HepG2 (cell line): ENCODE measurements around the gene ZNF155. TPM values are rescaled to one million over a fixed set of nuclear protein-coding genes. Genes with fewer than 3 reads are reported as not detected.
A peak's percentile ranks its signal among the peaks of the same experiment; 100 is the strongest.

Experiments used
- ARID4A ChIP-seq: sonication (generic); formaldehyde crosslinking; IDR thresholded peaks from 2 replicates; pipeline ENCODE4 v1.5.0; 2020; ENCODE audit warnings: mild to moderate bottlenecking, missing genetic modification reagents, borderline replicate concordance
- ATF4 ChIP-seq, 2 experiments: fragments of 450-650 bp in 1 of 2; sonication (generic) in 1 of 2; formaldehyde crosslinking; IDR thresholded peaks; 2 replicates each; pipeline versions ENCODE4 v1.5.0 to v1.8.0; 2020 to 2022; ENCODE audit warnings: mild to moderate bottlenecking in 1 of 2, missing genetic modification reagents in 1 of 2
- ATF5 ChIP-seq: sonication (generic); formaldehyde crosslinking; IDR thresholded peaks from 2 replicates; pipeline ENCODE4 v1.4.0; 2020; ENCODE audit warnings: mild to moderate bottlenecking, low read depth, missing genetic modification reagents
- GRHL1 ChIP-seq: sonication (generic); formaldehyde crosslinking; conservative IDR thresholded peaks from 2 replicates; pipeline ENCODE4 v1.8.0; 2022; ENCODE audit warnings: missing genetic modification reagents
- TBX2 ChIP-seq: sonication (generic); formaldehyde crosslinking; IDR thresholded peaks from 2 replicates; pipeline ENCODE4 v1.5.0; 2020; ENCODE audit warnings: missing genetic modification reagents, mild to moderate bottlenecking, borderline replicate concordance
- TFDP2 ChIP-seq: sonication (generic); formaldehyde crosslinking; IDR thresholded peaks from 2 replicates; pipeline ENCODE4 v1.4.0; 2020; ENCODE audit warnings: missing genetic modification reagents
- ZNF24 ChIP-seq: fragments of 450-650 bp; IDR thresholded peaks from 2 replicates; pipeline ENCODE4 v1.6.1; 2017; ENCODE audit warnings: antibody characterized with exemption, mild to moderate bottlenecking
- polyA plus RNA-seq, 8 experiments: library from polyadenylated mRNA; depleted of rRNA in 3 of 8; stranded (reverse) in 7 of 8; unstranded in 1 of 8; fragments of >200 nt; fragmentation: Illumina TruSeq in 4 of 8; extraction: Trizol in 4 of 8; gene quantifications; 2 replicates each; pipeline versions ENCODE4 v1.2.1 to v1.2.3, GENCODE V29; 2011 to 2016; ENCODE audit warnings: low read depth in 4 of 8, missing spikeins in 1 of 8, mixed read lengths in 1 of 8; ENCODE audit not compliant: insufficient read depth in 1 of 8
- total RNA-seq, 5 experiments: library from RNA; depleted of rRNA; stranded (reverse); fragments of >200 nt; fragmentation: Illumina TruSeq; extraction: Trizol; gene quantifications; 2 replicates each; pipeline ENCODE4 v1.2.3, GENCODE V29; 2016; ENCODE audit warnings: low read depth in 1 of 5
- TF ChIP-seq, protein P1 (sequence below): sonication (generic); formaldehyde crosslinking; IDR thresholded peaks from 2 replicates; pipeline ENCODE4 v1.5.0; 2020; ENCODE audit warnings: missing genetic modification reagents
- TF ChIP-seq, protein P2 (sequence below): sonication (generic); formaldehyde crosslinking; IDR thresholded peaks from 2 replicates; pipeline ENCODE4 v1.4.0; 2020; ENCODE audit warnings: mild to moderate bottlenecking, missing genetic modification reagents, borderline replicate concordance

Gene ZNF155
- total and polyA plus RNA-seq, 2 of the 13 experiments (the other 11 are each of a cell fraction or from before 2014, with no cell fraction given), result 2.5 to 3.6 TPM

DNA sequence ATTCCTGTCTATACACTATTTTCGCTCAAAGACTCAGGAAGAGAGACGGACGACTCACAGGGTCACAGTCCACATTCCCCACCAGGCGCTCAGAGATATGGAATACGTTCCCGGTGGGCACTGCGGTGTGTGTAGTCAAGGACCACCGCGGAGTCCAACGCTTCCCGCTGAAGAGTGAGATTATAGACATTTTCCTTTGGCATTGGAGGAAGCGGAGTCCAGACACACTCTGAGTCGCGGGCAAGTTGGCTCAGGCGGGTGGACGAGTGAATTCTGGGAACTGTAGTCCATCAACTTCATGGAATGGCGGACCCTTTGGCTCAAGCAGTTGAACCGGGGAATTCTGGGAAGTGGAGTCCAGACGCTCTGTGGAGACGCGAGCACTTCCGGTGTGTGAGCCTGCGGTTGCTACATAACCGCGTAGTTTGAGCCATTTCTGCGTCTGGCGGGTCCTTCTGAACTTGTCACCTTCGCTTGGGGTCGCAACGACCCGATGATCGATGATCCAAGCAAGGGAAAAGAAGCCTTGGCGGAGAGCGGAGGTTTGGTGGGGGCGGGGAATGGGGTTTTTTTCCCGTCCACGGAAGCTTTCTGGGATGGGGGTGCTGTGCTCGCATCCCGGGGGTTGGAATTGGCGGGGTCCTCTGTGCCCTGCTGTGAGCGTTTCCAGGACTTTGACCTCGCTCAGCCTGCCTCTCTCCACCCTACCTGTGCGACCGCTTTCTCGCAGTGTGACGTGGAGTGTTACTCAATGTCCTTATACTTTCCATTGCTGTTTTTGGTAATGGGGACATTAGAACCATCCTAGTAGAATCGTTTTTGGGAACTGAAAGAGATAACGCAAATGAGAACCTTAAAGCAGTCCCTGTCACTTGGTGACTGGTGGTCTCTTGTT, 18.8 kb downstream of the ZNF155 start, which contains the start of gene ZNF230 (continued):
- TF ChIP-seq TBX2 (CRISPR knock-in tag) (peak; percentile 25; the same call in 1 of the 2 replicates), ATF4 (CRISPR knock-in tag; IDR thresholded peaks at IDR 0.05) (peak in 1 of 2 experiments; percentile 73; a peak in 2 of 4 replicates), TFDP2 (CRISPR knock-in tag) (peak; percentile 82), ARID4A (CRISPR knock-in tag) (peak; percentile 90), ZNF24 (no peak), GRHL1 (CRISPR knock-in tag) (no peak), ATF5 (no peak)
- TF ChIP-seq, protein P1, sequence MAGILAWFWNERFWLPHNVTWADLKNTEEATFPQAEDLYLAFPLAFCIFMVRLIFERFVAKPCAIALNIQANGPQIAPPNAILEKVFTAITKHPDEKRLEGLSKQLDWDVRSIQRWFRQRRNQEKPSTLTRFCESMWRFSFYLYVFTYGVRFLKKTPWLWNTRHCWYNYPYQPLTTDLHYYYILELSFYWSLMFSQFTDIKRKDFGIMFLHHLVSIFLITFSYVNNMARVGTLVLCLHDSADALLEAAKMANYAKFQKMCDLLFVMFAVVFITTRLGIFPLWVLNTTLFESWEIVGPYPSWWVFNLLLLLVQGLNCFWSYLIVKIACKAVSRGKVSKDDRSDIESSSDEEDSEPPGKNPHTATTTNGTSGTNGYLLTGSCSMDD, result no peak
- TF ChIP-seq, protein P2, sequence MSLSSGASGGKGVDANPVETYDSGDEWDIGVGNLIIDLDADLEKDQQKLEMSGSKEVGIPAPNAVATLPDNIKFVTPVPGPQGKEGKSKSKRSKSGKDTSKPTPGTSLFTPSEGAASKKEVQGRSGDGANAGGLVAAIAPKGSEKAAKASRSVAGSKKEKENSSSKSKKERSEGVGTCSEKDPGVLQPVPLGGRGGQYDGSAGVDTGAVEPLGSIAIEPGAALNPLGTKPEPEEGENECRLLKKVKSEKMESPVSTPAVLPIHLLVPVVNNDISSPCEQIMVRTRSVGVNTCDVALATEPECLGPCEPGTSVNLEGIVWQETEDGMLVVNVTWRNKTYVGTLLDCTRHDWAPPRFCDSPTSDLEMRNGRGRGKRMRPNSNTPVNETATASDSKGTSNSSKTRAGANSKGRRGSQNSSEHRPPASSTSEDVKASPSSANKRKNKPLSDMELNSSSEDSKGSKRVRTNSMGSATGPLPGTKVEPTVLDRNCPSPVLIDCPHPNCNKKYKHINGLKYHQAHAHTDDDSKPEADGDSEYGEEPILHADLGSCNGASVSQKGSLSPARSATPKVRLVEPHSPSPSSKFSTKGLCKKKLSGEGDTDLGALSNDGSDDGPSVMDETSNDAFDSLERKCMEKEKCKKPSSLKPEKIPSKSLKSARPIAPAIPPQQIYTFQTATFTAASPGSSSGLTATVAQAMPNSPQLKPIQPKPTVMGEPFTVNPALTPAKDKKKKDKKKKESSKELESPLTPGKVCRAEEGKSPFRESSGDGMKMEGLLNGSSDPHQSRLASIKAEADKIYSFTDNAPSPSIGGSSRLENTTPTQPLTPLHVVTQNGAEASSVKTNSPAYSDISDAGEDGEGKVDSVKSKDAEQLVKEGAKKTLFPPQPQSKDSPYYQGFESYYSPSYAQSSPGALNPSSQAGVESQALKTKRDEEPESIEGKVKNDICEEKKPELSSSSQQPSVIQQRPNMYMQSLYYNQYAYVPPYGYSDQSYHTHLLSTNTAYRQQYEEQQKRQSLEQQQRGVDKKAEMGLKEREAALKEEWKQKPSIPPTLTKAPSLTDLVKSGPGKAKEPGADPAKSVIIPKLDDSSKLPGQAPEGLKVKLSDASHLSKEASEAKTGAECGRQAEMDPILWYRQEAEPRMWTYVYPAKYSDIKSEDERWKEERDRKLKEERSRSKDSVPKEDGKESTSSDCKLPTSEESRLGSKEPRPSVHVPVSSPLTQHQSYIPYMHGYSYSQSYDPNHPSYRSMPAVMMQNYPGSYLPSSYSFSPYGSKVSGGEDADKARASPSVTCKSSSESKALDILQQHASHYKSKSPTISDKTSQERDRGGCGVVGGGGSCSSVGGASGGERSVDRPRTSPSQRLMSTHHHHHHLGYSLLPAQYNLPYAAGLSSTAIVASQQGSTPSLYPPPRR (CRISPR knock-in tag), result peak; percentile 45; the same call in 1 of the 2 replicates
